Measurements from ENCODE around the gene FXYD2.

DNA sequence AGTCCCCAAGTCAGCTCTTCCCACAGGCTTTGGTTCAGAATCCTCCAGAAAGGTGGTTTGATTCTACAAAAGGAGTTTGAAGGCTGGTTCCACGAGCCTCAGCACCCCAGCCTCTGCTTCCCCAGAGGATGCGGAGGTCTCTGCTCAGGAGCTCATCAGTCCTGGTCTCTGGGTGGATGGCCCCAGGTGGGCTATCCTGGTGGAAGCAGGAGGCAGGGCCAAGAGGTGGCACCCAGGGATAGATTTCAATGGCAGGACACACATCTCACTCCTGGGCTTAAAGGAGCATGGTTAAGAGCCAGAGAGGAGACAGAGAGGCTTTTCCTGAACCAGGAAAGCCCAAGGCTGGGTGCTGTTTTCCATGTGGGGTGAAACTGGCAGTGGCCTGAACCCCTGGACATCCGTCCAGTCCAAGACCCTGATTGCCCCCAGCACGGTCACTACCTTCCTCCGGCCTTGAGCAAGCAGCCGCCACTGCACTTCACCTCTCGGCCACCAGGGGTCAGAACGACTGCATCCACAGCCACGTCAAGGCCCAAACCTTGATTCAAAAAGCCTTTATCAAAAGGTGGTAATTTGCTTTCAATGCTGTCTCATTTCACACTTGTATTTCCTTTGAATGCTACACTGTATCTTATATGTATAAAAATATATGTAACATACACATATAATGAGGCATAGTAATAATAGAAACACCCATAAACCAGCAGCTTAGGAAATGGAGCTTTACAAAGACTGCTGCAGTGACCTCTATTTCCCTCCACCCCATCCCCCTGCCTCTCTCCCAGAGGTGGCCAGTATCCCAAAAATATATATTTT is 19.3 kb upstream of the FXYD2 start:
- TF ChIP-seq POLR2AphosphoS5 (IDR thresholded peaks at IDR 0.05) (no peak), POLR2A (IDR thresholded peaks at IDR 0.05) (no peak)
- TF ChIP-seq, protein P1, sequence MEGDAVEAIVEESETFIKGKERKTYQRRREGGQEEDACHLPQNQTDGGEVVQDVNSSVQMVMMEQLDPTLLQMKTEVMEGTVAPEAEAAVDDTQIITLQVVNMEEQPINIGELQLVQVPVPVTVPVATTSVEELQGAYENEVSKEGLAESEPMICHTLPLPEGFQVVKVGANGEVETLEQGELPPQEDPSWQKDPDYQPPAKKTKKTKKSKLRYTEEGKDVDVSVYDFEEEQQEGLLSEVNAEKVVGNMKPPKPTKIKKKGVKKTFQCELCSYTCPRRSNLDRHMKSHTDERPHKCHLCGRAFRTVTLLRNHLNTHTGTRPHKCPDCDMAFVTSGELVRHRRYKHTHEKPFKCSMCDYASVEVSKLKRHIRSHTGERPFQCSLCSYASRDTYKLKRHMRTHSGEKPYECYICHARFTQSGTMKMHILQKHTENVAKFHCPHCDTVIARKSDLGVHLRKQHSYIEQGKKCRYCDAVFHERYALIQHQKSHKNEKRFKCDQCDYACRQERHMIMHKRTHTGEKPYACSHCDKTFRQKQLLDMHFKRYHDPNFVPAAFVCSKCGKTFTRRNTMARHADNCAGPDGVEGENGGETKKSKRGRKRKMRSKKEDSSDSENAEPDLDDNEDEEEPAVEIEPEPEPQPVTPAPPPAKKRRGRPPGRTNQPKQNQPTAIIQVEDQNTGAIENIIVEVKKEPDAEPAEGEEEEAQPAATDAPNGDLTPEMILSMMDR (IDR thresholded peaks at IDR 0.05): peak; percentile 96 to 98

All from suprapubic skin (tissue), 4 donors.